Parietal lobe (tissue), 2 donors: Measurements from ENCODE around the gene TTLL13. TPM values are rescaled to one million over a fixed set of nuclear protein-coding genes. Genes with fewer than 3 reads are reported as not detected.

ENCODE experiments used
- small RNA-seq: library from RNA; depleted of rRNA; stranded (forward); fragments of <200 nt; gene quantifications from one replicate; pipeline ENCODE3, GENCODE V24; 2014; ENCODE audit warnings: low replicate concordance
- total RNA-seq: library from RNA; depleted of rRNA; stranded (reverse); fragments of >200 nt; gene quantifications from one replicate; pipeline ENCODE4 v1.2.3, GENCODE V29; 2014

The TTLL13 gene, protein sequence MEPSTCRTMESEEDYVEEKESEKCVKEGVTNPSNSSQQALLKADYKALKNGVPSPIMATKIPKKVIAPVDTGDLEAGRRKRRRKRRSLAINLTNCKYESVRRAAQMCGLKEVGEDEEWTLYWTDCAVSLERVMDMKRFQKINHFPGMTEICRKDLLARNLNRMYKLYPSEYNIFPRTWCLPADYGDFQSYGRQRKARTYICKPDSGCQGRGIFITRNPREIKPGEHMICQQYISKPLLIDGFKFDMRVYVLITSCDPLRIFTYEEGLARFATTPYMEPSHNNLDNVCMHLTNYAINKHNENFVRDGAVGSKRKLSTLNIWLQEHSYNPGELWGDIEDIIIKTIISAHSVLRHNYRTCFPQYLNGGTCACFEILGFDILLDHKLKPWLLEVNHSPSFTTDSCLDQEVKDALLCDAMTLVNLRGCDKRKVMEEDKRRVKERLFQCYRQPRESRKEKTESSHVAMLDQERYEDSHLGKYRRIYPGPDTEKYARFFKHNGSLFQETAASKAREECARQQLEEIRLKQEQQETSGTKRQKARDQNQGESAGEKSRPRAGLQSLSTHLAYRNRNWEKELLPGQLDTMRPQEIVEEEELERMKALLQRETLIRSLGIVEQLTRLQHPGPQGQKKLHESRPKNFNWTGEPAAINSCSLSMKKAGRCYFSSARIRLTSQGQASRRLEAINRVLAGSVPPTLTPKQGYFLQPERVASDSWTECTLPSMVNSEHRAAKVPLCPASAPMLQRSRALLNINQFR
- not detected for total RNA-seq

DNA sequence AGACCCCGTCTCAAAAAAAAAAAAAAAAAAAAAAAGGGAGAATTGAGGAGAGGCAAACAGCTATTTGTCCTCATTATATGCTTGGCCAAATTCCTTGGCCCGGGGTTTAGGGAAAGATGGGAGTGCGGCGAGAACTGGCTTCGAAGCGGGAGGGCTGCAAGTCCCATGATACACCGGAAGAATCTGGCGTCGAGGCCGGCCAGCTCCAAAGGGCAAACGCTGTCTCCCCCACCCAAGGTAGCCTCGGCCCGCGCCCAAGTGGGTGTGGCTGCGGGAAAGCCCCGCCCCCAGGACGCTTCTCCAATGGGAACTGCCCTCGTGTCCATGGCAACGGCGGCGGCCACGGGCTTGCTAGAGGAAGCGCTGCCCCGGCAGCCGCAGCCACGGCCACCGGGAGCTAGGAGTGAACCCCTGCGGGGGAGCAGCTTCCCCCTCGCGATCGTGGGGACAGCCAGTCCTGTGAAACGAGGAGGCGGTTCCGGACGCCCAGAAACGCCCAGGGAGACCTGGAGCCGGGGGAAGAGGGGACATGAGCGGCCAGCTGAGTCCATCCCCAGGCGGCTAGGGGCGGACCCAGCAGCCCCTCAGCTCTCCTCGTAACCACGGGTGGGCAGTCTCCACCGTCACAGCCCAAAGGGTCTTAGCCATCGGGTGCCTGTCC, at the start of gene TTLL13:
TSS of gene TTLL13 (plus strand) at position 354 of the 661 bp plus-strand sequence. CDS start 1,075 bp downstream, outside the sequence.

DNA sequence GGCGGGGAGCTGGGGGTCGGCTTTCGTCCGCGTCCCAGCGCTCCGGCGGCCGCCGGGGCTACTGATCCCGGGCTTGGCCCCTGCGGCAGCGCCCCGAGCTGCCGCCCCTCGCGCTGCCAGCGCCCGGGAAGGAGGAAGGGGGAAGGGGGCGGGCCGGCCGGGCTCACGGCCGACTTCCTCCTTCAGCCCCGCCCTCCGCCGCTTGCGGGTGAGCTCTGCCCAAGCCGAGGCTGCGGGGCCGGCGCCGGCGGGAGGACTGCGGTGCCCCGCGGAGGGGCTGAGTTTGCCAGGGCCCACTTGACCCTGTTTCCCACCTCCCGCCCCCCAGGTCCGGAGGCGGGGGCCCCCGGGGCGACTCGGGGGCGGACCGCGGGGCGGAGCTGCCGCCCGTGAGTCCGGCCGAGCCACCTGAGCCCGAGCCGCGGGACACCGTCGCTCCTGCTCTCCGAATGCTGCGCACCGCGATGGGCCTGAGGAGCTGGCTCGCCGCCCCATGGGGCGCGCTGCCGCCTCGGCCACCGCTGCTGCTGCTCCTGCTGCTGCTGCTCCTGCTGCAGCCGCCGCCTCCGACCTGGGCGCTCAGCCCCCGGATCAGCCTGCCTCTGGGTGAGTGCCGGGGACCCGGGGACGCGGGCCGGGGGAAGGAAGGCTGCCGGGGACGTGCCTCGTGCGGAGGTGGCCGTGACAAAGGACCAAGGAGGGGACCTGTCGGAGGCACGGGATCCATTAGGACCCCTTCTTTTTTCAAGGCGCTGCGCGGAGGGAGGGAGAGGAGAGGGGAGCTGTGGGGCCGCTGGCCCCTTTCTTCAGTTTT, 48.0 kb upstream of the TTLL13 start, which contains the start of gene SEMA4B:
TSS of gene SEMA4B (plus strand) at position 201 of the 814 bp plus-strand sequence. CDS start at position 450, 249 bp downstream.

DNA sequence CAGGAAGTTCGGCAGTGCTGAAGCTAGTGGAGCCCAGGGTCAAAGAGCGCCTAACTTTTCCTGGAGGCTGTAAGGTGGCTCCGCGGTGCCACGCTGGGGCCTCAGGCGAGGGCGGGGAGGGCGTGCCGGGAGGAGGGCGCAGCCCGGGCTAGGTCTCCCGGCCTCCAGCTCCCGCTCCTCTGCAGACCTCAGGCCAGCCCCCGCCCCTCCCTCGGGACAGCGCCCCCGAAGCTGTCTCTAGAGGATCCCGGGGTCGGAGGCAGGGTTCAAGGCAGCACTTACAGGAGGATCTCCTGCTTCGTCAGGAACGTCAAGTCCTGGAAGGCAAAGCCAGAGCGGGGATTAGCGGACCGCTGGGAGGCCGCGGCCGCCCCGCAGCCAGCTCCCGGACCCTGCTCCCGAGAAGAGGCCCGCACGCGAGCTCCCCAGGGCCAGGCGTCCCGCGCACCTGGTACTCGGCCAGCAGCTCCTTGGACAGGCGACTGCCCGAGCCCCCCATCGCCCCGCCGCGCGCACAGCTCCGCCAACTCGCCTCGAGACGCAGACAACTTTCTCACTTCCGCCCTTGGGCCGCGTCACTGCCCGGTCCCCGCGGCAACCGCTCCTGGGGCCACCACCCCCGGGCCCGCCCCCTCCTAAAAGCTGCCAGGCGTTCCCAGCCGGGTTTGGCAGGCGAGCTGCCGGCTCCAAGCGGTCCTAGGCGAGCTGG, 15.8 kb upstream of the TTLL13 start, which contains the start of gene CIB1:
TSS of gene CIB1 (minus strand) at position 555 of the 709 bp plus-strand sequence. CDS start at position 499, 56 bp downstream.

DNA sequence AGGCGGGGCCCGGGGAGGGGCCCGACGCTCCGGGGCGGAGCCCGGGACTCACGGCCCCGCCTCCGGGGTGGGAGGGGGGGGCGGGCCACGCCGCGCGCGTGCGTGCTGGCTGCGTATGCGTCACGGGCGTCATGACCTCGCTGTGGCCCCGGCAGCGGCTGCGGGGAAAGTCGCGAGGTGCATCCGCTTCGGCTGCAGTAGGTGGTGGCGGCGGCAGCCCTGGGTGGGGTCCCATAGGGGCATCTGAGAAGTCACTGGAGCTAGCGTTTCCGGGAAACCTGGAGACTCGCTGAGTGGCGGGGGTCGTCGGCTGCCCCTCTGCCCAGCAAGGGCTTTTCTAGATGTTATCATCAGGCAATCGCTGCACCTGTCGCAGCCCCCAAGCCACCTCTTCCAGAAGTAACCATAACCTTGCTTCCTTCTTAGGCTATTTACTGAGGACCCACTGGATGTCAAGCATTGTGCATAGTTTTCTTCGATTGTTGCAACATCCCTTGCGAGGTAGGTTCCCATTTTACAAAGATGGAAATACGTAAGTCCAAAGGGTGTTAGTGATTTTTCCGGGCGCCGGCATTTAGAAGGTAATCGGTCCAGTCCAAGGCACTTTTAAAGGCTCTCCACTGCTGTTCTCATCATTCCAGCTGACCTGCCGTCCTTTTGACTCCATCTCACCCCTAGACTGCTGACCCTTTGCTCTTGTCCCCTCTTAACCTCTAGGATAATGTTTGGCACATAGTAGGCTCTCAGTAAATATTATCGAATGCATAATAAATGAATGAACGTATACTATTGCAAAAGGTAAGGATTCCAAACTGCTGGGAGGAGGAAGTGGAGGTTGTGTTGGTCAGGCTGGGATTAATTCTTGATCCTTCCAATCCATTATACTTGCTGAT, 15.0 kb upstream of the TTLL13 start, which contains the start of gene GDPGP1:
TSS of gene GDPGP1 (plus strand) at position 114 of the 893 bp plus-strand sequence. CDS start 6,700 bp downstream, outside the sequence.

DNA sequence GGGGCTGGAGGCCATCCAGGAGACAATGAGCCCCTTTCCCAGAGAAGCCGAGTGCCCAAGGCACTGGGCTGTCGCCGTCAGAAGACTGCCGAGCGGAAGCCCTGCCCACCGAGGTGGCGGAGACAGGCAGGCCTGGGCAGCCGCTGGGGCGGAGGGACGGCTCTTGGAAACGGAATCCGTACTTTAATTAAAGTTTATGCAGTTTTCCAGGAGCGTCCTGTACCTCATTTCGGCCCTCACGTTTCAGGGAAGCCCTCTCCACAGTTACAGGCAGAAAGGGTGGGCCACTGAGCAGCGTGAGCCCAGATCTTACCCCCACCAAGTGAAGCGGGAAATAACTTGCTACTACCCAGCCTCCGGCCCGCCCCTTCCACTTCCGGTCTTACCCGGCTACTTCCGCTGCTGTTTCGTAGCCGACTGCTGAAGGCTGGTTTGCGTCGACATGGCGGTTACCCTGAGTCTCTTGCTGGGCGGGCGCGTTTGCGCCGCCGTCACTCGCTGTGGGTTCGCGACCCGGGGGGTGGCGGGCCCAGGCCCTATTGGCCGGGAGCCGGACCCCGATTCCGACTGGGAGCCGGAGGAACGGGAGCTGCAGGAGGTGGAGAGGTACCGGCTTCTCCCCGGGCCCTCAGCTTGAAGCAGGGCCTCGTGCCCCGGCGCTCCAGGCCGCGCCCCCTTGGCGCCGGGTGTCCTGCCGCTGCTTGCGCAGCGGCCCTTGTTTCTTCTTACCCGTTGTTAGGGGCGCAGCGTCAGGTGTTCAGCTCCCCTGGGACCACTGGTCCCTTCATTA, 16.1 kb downstream of the TTLL13 start, which contains the start of gene NGRN:
TSS of gene NGRN (plus strand) at position 402 of the 790 bp plus-strand sequence. CDS start at position 443, 41 bp downstream.

Small RNA genes lying within 50 kb of the gene (small RNA-seq; reads per million reads assigned to genes)
- gene AC091167.3: not detected
- not detected for gene RN7SL736P

Other genes with a start within 250 kb of the TTLL13 start
- 12.8 TPM for gene ZNF710, start 248.2 kb upstream of the TTLL13 start, total RNA-seq
- gene IDH2, start 147.1 kb upstream of the TTLL13 start, total RNA-seq: 78.9 TPM
- 70.7 TPM for gene SEMA4B, start 48.2 kb upstream of the TTLL13 start, total RNA-seq
- gene CIB1, start 15.6 kb upstream of the TTLL13 start, total RNA-seq: 4.7 TPM
- gene GDPGP1, start 15.3 kb upstream of the TTLL13 start, total RNA-seq: 5.3 TPM
- 168 TPM for gene NGRN, start 16.1 kb downstream of the TTLL13 start, total RNA-seq
- 11.6 TPM for gene ZNF774, start 102.7 kb downstream of the TTLL13 start, total RNA-seq
- gene IQGAP1, start 138.7 kb downstream of the TTLL13 start, total RNA-seq: 109 TPM